H54 (cell line): ENCODE data around the gene ZFYVE16.
A peak's percentile ranks its signal among the peaks of the same experiment; 100 is the strongest.
"Not testable (repeated sequence)": the region's sequence is repeated elsewhere in the genome, so short reads cannot be mapped to it uniquely, and the experiment has no call there.

ENCODE experiments used
- DNase-seq: peaks from one replicate; pipeline ENCODE4 v3.0.0; 2011; ENCODE audit warnings: low spot score, mixed read lengths; ENCODE audit not compliant: insufficient read length
- FAIRE-seq: peaks from 3 replicates; lab custom pipeline; 2011; peaks lifted over from hg19 to GRCh38; lab: Jason Lieb, UNC
- POLR2A ChIP-seq: IDR thresholded peaks from 2 replicates; pipeline ENCODE4 v1.6.1; 2011; ENCODE audit warnings: low read depth, mild to moderate bottlenecking, low read length

The ZFYVE16 gene

DNA sequence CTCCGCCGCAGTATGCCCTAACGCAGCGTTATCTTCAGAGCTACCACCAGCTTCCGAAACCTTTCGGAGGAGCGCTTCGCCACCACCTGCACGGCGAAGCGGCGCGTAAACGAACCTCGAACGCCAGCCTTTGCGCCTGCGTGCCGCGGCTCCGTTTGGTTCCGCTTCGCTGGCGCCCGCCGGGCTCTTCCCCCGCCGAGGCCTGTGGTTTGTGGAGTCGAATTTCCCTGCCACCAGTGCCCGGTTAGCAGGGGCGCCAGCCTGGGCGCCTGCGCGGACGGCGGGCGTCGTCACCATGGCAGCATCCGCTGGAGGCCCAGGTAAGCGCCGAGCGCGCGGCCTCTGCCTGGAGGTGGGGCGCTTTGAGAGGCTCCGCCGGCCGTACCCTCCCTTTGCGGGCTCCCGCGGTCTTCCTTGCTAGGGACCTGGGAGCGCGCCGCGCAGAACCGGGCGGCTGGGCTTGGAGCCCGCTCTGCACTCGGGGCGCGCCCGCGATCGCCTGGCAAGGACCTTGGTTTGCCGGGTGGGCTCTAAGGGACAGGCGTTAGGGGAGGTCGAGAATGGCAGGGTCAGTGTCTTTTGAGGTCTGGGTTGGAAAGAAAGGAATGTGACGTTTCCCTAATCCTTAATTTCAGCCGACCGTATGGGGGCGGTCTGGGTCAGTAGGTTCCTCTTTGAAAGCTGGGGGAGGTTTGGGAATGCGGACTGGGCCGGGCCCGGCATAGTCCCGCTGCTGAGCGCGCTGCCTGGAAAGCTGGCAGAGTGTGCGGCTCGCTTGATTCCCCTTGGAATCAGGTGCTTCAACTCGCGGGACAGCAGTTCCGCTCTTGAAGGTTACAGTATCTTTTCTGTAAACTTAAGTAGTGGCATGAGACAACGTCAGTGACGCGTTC lies 80.2 kb downstream of the ZFYVE16 start, which contains the start of gene FAM151B:
TSS of gene FAM151B (plus strand) at position 272 of the 893 bp plus-strand sequence. CDS start at position 296, 24 bp downstream.
- FAIRE-seq, result no peak
- TF ChIP-seq POLR2A, result peak; percentile 51
- peak; percentile 86 for DNase-seq

DNA sequence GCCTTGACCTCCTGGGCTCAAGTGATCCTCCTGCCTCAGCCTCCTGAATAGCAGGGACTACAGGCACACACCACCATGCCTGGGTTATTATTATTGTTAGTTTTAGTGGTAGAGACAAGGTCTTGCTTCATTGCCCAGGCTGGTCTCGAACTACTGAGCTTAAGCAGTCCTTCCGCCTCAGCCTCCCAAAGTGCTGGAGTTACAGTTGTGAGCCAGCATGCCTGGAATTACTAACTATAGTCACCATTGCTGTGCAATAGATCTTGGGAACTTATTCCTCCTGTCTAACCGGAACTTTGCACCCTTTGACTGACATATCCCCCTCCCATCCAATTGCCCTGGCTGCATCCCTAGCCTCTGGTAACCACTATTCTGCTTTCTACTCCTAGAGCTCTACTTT lies 83.4 kb downstream of the ZFYVE16 start:
- no peak for TF ChIP-seq POLR2A
- DNase-seq, result no peak
- no peak for FAIRE-seq

- DNase-seq (no peak), FAIRE-seq (no peak)
- TF ChIP-seq POLR2A, result no peak
These were observed 84.9 kb downstream of the ZFYVE16 start for GRCh38 chr5:80492741-80493140.

DNA sequence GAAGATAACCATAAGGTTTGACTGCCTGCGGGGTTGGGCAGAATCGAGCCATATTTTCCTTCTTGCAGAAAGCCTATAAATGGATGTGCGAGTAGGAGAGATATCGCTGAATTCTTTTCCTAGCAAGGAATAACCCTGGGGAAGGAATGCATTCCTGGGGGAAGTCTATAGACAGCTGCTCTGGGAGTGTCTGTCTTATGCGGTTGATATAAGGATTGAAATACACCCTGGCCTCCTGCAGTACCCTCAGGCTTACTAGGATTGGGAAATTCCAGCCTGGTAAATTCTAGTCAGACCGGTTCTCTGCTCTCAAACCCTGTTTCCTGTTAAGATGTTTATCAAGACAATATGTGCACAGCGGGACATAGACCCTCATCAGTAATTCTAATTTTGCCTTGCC lies 85.6 kb downstream of the ZFYVE16 start:
- not testable (repeated sequence) for FAIRE-seq, DNase-seq

GRCh38 chr5:80495891-80496290 lies 88.0 kb downstream of the ZFYVE16 start:
- no peak for FAIRE-seq
- DNase-seq, result no peak
- no peak for TF ChIP-seq POLR2A

DNA sequence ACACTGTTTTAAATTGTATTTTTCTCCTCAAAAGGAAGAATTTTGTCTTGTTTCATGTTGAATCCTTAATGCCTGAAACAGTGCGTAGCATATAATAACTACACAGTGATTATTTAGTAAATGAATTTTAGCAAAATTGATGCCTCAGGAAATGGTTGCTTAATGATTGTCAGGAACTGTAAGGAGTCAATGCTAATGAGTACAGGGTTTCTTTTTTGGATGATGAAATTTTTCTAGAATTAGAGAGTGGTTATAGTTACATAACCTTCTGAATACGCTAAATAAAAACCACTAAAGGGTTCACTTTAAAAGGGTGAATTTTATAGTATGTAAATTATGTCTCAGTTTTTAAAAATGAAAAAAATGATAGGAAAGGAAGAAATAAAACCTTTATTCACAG lies 94.9 kb downstream of the ZFYVE16 start:
- no peak for TF ChIP-seq POLR2A
- DNase-seq, result no peak
- FAIRE-seq, result no peak

GRCh38 chr5:80503641-80504040 lies 95.8 kb downstream of the ZFYVE16 start:
- no peak for FAIRE-seq
- no peak for TF ChIP-seq POLR2A
- no peak for DNase-seq

DNA sequence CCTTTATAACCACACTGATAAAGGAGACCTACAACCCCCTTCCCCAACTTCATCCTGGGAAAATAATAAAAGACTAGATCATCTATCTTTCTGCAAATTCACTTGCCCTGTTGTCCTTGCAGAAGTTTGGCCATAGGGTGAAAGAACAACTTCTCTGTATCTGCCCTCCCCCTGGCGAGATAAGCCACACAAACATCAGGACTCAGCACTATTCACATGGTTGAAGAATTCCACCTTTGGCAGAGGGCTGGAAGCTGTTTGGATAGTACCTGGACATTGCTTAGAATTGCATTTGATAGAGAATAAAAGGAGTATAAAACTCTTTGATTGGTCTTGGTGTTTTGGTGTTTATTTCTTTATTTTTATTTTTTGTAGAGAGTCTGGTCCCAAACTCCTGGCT lies 97.0 kb downstream of the ZFYVE16 start:
- FAIRE-seq, result no peak
- DNase-seq, result no peak
- TF ChIP-seq POLR2A, result no peak

- TF ChIP-seq POLR2A, result no peak
- DNase-seq (no peak), FAIRE-seq (no peak)
These were observed 99.8 kb downstream of the ZFYVE16 start for GRCh38 chr5:80507663-80508062.

- FAIRE-seq (no peak), DNase-seq (no peak)
- no peak for TF ChIP-seq POLR2A
These were observed 101.0 kb downstream of the ZFYVE16 start for GRCh38 chr5:80508844-80509243.

DNA sequence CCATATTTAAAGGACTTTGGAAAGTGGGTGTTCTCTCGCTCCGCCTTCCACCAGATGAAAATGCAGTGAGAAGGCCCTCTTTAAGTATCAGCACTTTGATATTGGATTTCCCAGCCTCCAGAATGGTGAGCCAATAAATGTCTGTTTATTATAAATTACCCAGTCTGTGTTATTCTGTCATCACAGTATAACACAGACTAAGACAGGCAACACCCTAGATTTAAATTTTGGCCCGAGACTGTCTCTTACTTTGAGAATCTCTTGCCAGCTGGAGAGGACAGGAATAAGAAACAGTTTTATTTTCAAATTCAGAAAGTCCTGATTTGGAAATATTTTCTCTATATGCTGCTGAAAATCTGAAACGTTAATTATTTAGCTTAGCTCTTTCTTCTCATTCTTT lies 101.5 kb downstream of the ZFYVE16 start:
- FAIRE-seq (no peak), DNase-seq (no peak)
- no peak for TF ChIP-seq POLR2A

DNA sequence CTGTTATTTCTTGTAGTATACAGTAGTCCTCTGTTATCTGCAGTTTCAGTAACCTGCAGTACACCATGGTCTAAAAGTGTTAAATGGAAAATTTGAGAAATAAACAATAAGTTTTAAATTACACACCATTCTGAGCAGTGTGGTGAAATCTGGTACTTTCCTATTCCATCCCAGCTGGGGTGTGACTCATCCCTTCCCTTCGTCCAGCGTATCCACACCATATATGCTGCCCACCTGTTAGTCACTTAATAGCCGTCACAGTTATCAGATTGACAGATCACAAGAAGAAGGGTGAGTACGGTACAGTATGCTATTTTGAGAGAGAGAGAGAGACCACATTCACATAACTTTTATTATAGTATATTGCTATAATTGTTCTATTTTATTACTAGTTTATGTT lies 109.0 kb downstream of the ZFYVE16 start:
- no peak for TF ChIP-seq POLR2A
- FAIRE-seq, result peak; percentile 97

More for the DNA sequence above, 109.0 kb downstream of the ZFYVE16 start:
- peak; percentile 37 for DNase-seq
